SU-DHL-6 (cell line): ENCODE measurements around the gene CDC42BPG.

Source experiments
- H2AFZ ChIP-seq: fragments of 200-600 bp; sonication (generic); 2 replicates; pipeline ENCODE4 v1.6.1; 2014; ENCODE audit warnings: low read depth, mild to moderate bottlenecking, moderate library complexity, mixed read lengths, antibody characterized with exemption, low read length; ENCODE audit not compliant: severe bottlenecking
- H3F3A ChIP-seq: fragments of 200-600 bp; shearing (Covaris generic); 2 replicates; pipeline ENCODE4 v1.6.0; 2016; ENCODE audit warnings: antibody characterized with exemption, mild to moderate bottlenecking; ENCODE audit not compliant: insufficient read depth
- H3K27ac ChIP-seq: fragments of 200-600 bp; sonication (generic); 2 replicates; pipeline ENCODE4 v1.5.1; 2016; ENCODE audit warnings: low read depth, mild to moderate bottlenecking, low read length, moderate library complexity, mixed read lengths
- H3K27me3 ChIP-seq: fragments of 200-600 bp; sonication (generic), shearing (Covaris generic); 2 replicates; pipeline ENCODE4 v1.6.0; 2014; ENCODE audit warnings: mild to moderate bottlenecking, low read length
- H3K36me3 ChIP-seq: fragments of 200-600 bp; sonication (generic); 2 replicates; pipeline ENCODE4 v1.6.1; 2014; ENCODE audit warnings: mild to moderate bottlenecking, low read length, mixed read lengths
- H3K4me2 ChIP-seq: fragments of 300-600, 200-600 bp; shearing (Covaris generic), sonication (generic); 2 replicates; pipeline ENCODE4 v1.6.0; 2014; ENCODE audit warnings: low read length, low read depth, mild to moderate bottlenecking; ENCODE audit not compliant: poor library complexity, severe bottlenecking
- H3K4me3 ChIP-seq: fragments of 200-600 bp; sonication (generic); 2 replicates; pipeline ENCODE4 v1.5.1; 2014; ENCODE audit warnings: antibody characterized with exemption, low read length, mild to moderate bottlenecking, mixed read lengths; ENCODE audit not compliant: insufficient read depth, poor library complexity, severe bottlenecking
- H3K79me2 ChIP-seq: fragments of 200-600 bp; sonication (generic); 2 replicates; pipeline ENCODE4 v1.6.1; 2014; ENCODE audit warnings: mild to moderate bottlenecking, low read length, moderate library complexity; ENCODE audit not compliant: insufficient read depth
- H3K9ac ChIP-seq: fragments of 200-600 bp; sonication (generic); 2 replicates; pipeline ENCODE4 v1.7.0; 2014; ENCODE audit warnings: mild to moderate bottlenecking, low read length
- H3K9me2 ChIP-seq: fragments of 200-600 bp; sonication (generic); replicated peaks from 2 replicates; pipeline ENCODE4 v1.6.1; 2014; ENCODE audit warnings: low read length; ENCODE audit not compliant: insufficient read depth
- H3K9me3 ChIP-seq: fragments of 200-600 bp; sonication (generic); 2 replicates; pipeline ENCODE4 v1.6.1; 2014; ENCODE audit warnings: low read length, mixed read lengths; ENCODE audit not compliant: insufficient read depth
- H4K20me1 ChIP-seq: fragments of 200-600 bp; sonication (generic); 2 replicates; pipeline ENCODE4 v1.6.1; 2014; ENCODE audit warnings: low read depth, mild to moderate bottlenecking, antibody characterized with exemption, low read length, moderate library complexity, mixed read lengths
- EZH2phosphoT487 ChIP-seq: fragments of 200-600 bp; sonication (generic), shearing (Covaris generic); conservative IDR thresholded peaks from 2 replicates; pipeline ENCODE4 v1.6.1; 2018; ENCODE audit warnings: mild to moderate bottlenecking, antibody characterized with exemption, low read length, moderate library complexity, mixed read lengths
- TF ChIP-seq, protein P1 (sequence below): fragments of 200-600 bp; sonication (generic); IDR thresholded peaks from one replicate; pipeline ENCODE4 v1.5.1; 2017; ENCODE audit warnings: antibody characterized with exemption, mild to moderate bottlenecking, low read length, moderate library complexity; ENCODE audit not compliant: insufficient read depth, poor library complexity, severe bottlenecking

Gene CDC42BPG

DNA sequence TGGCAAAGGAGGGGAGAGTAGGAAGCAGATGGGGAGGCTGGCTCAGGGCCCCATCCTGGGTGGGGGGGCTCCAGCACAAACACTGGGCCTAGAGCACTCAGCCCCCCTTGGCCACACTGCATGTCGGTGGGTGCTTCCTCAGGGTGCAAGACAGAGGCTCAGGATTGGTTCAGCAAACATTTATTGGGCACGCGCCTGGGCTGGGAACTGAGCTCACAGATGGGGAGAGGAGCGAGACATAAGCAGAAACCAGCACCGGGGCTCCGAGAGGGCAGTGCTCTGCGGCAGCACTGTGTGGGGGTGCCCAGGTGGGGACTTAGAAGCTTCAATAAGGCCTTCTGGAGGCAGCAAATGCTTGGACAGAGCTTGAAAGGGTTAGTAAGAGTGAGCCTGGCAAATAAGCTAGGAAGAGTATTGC, 46.1 kb upstream of the CDC42BPG start:
- Histone ChIP-seq H3K9ac (no peak overlapping the region), H3K4me3 (no peak overlapping the region), H3F3A (0 out of 2 replicates have a peak, but pooled peaks cover 5% of the 10 kb centered on the region), H3K27ac (no peak overlapping the region), H3K9me3 (no peaks in the 10 kb centered on the region), H3K79me2 (no peaks in the 10 kb centered on the region), H3K4me2 (no peak overlapping the region), H2AFZ (no peak overlapping the region), H3K27me3 (no peaks in the 10 kb centered on the region), H3K36me3 (no peaks in the 10 kb centered on the region), H3K9me2 (no peaks in the 10 kb centered on the region), H4K20me1 (no peaks in the 10 kb centered on the region)
- TF ChIP-seq, protein P1, sequence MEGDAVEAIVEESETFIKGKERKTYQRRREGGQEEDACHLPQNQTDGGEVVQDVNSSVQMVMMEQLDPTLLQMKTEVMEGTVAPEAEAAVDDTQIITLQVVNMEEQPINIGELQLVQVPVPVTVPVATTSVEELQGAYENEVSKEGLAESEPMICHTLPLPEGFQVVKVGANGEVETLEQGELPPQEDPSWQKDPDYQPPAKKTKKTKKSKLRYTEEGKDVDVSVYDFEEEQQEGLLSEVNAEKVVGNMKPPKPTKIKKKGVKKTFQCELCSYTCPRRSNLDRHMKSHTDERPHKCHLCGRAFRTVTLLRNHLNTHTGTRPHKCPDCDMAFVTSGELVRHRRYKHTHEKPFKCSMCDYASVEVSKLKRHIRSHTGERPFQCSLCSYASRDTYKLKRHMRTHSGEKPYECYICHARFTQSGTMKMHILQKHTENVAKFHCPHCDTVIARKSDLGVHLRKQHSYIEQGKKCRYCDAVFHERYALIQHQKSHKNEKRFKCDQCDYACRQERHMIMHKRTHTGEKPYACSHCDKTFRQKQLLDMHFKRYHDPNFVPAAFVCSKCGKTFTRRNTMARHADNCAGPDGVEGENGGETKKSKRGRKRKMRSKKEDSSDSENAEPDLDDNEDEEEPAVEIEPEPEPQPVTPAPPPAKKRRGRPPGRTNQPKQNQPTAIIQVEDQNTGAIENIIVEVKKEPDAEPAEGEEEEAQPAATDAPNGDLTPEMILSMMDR = no peak
- TF ChIP-seq EZH2phosphoT487 = no peak

- H3K4me2 ChIP-seq = peak overlapping the region; percentile 57
- H3F3A ChIP-seq = 0 out of 2 replicates have a peak, but pooled peaks cover 5% of the 10 kb centered on the region
- H3K27me3 ChIP-seq = no peaks in the 10 kb centered on the region
- no peaks in the 10 kb centered on the region for H4K20me1 ChIP-seq
- TF ChIP-seq, protein P1 = no peak
- no peak for TF ChIP-seq EZH2phosphoT487
- no peak overlapping the region for H2AFZ ChIP-seq
- H3K27ac ChIP-seq = no peak overlapping the region
- no peaks in the 10 kb centered on the region for H3K9me3 ChIP-seq
- H3K9me2 ChIP-seq = no peaks in the 10 kb centered on the region
- no peaks in the 10 kb centered on the region for H3K79me2 ChIP-seq
- H3K36me3 ChIP-seq = no peaks in the 10 kb centered on the region
- H3K9ac ChIP-seq = no peak overlapping the region
- H3K4me3 ChIP-seq = no peak overlapping the region
Measured at GRCh38 chr11:64888729-64889511, 44.5 kb upstream of the CDC42BPG start.

- Histone ChIP-seq H3K9ac (peak overlapping the region; percentile 58), H3K4me3 (no peak overlapping the region), H2AFZ (peak overlapping the region; percentile 86), H3K4me2 (peak overlapping the region; percentile 57), H3K9me3 (no peaks in the 10 kb centered on the region), H3K79me2 (no peaks in the 10 kb centered on the region), H3K36me3 (no peaks in the 10 kb centered on the region), H3K9me2 (no peaks in the 10 kb centered on the region), H3K27me3 (no peaks in the 10 kb centered on the region), H3F3A (0 out of 2 replicates have a peak, but pooled peaks cover 5% of the 10 kb centered on the region), H4K20me1 (no peaks in the 10 kb centered on the region), H3K27ac (peak overlapping the region; percentile 62)
- TF ChIP-seq, protein P1 = no peak
- no peak for TF ChIP-seq EZH2phosphoT487
Measured at GRCh38 chr11:64888406-64888728, 43.9 kb upstream of the CDC42BPG start.
